ENCODE data around the gene PRSS23. TPM values are rescaled to one million over a fixed set of nuclear protein-coding genes. Genes with fewer than 3 reads are reported as not detected.

The PRSS23 gene
- total RNA-seq, 1 donor from 2014 or later: 40.3 TPM

- Histone ChIP-seq H3K36me3 (no peaks in the 10 kb centered on the region), H3K4me1 (peaks cover 7% of the 10 kb centered on the region), H3K27me3 (ENCODE audit: low read depth) (no peaks in the 10 kb centered on the region), H3K27ac (no peak overlapping the region), H3K4me3 (no peak overlapping the region), H3K9me3 (no peaks in the 10 kb centered on the region)
- no peak for TF ChIP-seq CTCF (IDR thresholded peaks at IDR 0.05)
- no peak for DNase-seq
- intact Hi-C loops (cut with DNase I): no loop called here
- ATAC-seq: no peak
Measured at GRCh38 chr11:86795949-86796348, 4.4 kb upstream of the PRSS23 start.

GRCh38 chr11:86797133-86797532 is 3.2 kb upstream of the PRSS23 start:
- no peak for DNase-seq

GRCh38 chr11:86798988-86799387 is 1.4 kb upstream of the PRSS23 start:
- Histone ChIP-seq H3K27ac (no peak overlapping the region), H3K4me1 (peaks cover 27% of the 10 kb centered on the region), H3K36me3 (no peaks in the 10 kb centered on the region), H3K27me3 (ENCODE audit: low read depth) (peaks cover 5% of the 10 kb centered on the region), H3K9me3 (no peaks in the 10 kb centered on the region), H3K4me3 (no peak overlapping the region)
- ATAC-seq: no peak
- intact Hi-C loops (cut with DNase I): no loop called here
- TF ChIP-seq CTCF (IDR thresholded peaks at IDR 0.05): no peak
- no peak for DNase-seq

More at GRCh38 chr11:86797133-86797532, 3.2 kb upstream of the PRSS23 start:
- intact Hi-C loops (cut with DNase I): no loop called here
- Histone ChIP-seq H3K4me3 (no peak overlapping the region), H3K4me1 (peaks cover 11% of the 10 kb centered on the region), H3K36me3 (no peaks in the 10 kb centered on the region), H3K27ac (no peak overlapping the region), H3K27me3 (ENCODE audit: low read depth) (peaks cover 2% of the 10 kb centered on the region), H3K9me3 (no peaks in the 10 kb centered on the region)
- TF ChIP-seq CTCF (IDR thresholded peaks at IDR 0.05): no peak
- ATAC-seq: no peak

GRCh38 chr11:86799680-86800075 is 664 bp upstream of the PRSS23 start:
- no peaks in the 10 kb centered on the region for H3K36me3 ChIP-seq
- ATAC-seq (peak in 1 of 2 donors; percentile 6), DNase-seq (no peak)
- no peak for TF ChIP-seq CTCF (IDR thresholded peaks at IDR 0.05)
- intact Hi-C loops (cut with DNase I): no loop called here
- peaks cover 27% of the 10 kb centered on the region for H3K4me1 ChIP-seq
- H3K4me3 ChIP-seq: peak overlapping the region; percentile 61
- peaks cover 5% of the 10 kb centered on the region for H3K27me3 ChIP-seq (ENCODE audit: low read depth)
- peak overlapping the region; percentile 69 for H3K27ac ChIP-seq
- no peaks in the 10 kb centered on the region for H3K9me3 ChIP-seq

- Histone ChIP-seq H3K4me3 (peak overlapping the region; percentile 61), H3K27ac (peak overlapping the region; percentile 69), H3K36me3 (no peaks in the 10 kb centered on the region), H3K4me1 (peaks cover 37% of the 10 kb centered on the region), H3K9me3 (no peaks in the 10 kb centered on the region), H3K27me3 (ENCODE audit: low read depth) (peaks cover 5% of the 10 kb centered on the region)
- ATAC-seq (peak in 1 of 2 donors; percentile 2), DNase-seq (no peak)
- no peak for TF ChIP-seq CTCF (IDR thresholded peaks at IDR 0.05)
- intact Hi-C loops (cut with DNase I): no loop called here
Measured at GRCh38 chr11:86800960-86801272, 574 bp downstream of the PRSS23 start.

GRCh38 chr11:86801364-86801763 is 1.0 kb downstream of the PRSS23 start:
- intact Hi-C loops (cut with DNase I): no loop called here

More at GRCh38 chr11:86801364-86801763, 1.0 kb downstream of the PRSS23 start:
- Histone ChIP-seq H3K27ac (peak overlapping the region; percentile 69), H3K4me1 (peaks cover 41% of the 10 kb centered on the region), H3K4me3 (peak overlapping the region; percentile 61), H3K9me3 (no peaks in the 10 kb centered on the region), H3K27me3 (ENCODE audit: low read depth) (peaks cover 5% of the 10 kb centered on the region), H3K36me3 (no peaks in the 10 kb centered on the region)
- TF ChIP-seq CTCF (IDR thresholded peaks at IDR 0.05): no peak
- DNase-seq (no peak), ATAC-seq (no peak)

Data from lower lobe of right lung (tissue), 2 donors.